Dermis blood vessel endothelial cell (primary cell): ENCODE measurements around the gene CFHR5. TPM values are rescaled to one million over a fixed set of nuclear protein-coding genes. Genes with fewer than 3 reads are reported as not detected.
"Not testable (repeated sequence)": the region's sequence is repeated elsewhere in the genome, so short reads cannot be mapped to it uniquely, and the experiment has no call there.

Experiments
- DNase-seq: peaks from one replicate; pipeline ENCODE4 v3.0.0; 2010
- total RNA-seq: library from RNA; depleted of rRNA; stranded (reverse); fragments of >200 nt; gene quantifications from 2 replicates; pipeline ENCODE4 v1.2.3, GENCODE V29; 2014

The CFHR5 gene
- total RNA-seq: not detected in 2 replicates

GRCh38 chr1:196977278-196977677 is at the start of gene CFHR5:
Gene CFHR5 (plus strand): TSS chr1:196977556. CDS start chr1:196977665, 109 bp downstream.
- DNase-seq: no peak

- not testable (repeated sequence) for DNase-seq
Observed at GRCh38 chr1:196932853-196933252, 44.5 kb upstream of the CFHR5 start.

- no peak for DNase-seq
Observed at GRCh38 chr1:196933531-196934189, 43.7 kb upstream of the CFHR5 start.

- not testable (repeated sequence) for DNase-seq
Observed at GRCh38 chr1:196941474-196941873, 35.9 kb upstream of the CFHR5 start.

GRCh38 chr1:196943568-196943967 is 33.8 kb upstream of the CFHR5 start, which contains the start of gene CFHR2:
Gene CFHR2 (plus strand): TSS chr1:196943738. CDS start chr1:196943881, 143 bp downstream.
- DNase-seq: not testable (repeated sequence)

GRCh38 chr1:196951711-196952394 is 25.5 kb upstream of the CFHR5 start:
- DNase-seq: no peak

GRCh38 chr1:196954778-196955177 is 22.6 kb upstream of the CFHR5 start:
- no peak for DNase-seq

- DNase-seq: no peak
Observed at GRCh38 chr1:196955926-196956325, 21.4 kb upstream of the CFHR5 start.

GRCh38 chr1:196960854-196961253 is 16.5 kb upstream of the CFHR5 start:
- no peak for DNase-seq

GRCh38 chr1:196970182-196970581 is 7.2 kb upstream of the CFHR5 start:
- DNase-seq: no peak

- DNase-seq: no peak
Observed at GRCh38 chr1:196976278-196976677, 1.1 kb upstream of the CFHR5 start.

GRCh38 chr1:196980859-196981258 is 3.5 kb downstream of the CFHR5 start:
- no peak for DNase-seq

- not testable (repeated sequence) for DNase-seq
Observed at GRCh38 chr1:196982247-196982646, 4.9 kb downstream of the CFHR5 start.

- DNase-seq: not testable (repeated sequence)
Observed at GRCh38 chr1:196991919-196992651, 14.7 kb downstream of the CFHR5 start.

- DNase-seq: no peak
Observed at GRCh38 chr1:196993916-196994315, 16.6 kb downstream of the CFHR5 start.

- no peak for DNase-seq
Observed at GRCh38 chr1:196997423-196997822, 20.1 kb downstream of the CFHR5 start.

GRCh38 chr1:197001828-197002227 is 24.5 kb downstream of the CFHR5 start:
- no peak for DNase-seq

GRCh38 chr1:197003132-197003531 is 25.8 kb downstream of the CFHR5 start:
- DNase-seq: no peak

GRCh38 chr1:197008861-197009260 is 31.5 kb downstream of the CFHR5 start:
- no peak for DNase-seq

GRCh38 chr1:197011614-197012013 is 34.3 kb downstream of the CFHR5 start:
- DNase-seq: no peak

GRCh38 chr1:197013234-197013633 is 35.9 kb downstream of the CFHR5 start:
- no peak for DNase-seq

- DNase-seq: no peak
Observed at GRCh38 chr1:197016751-197017150, 39.4 kb downstream of the CFHR5 start.

- DNase-seq: peak; percentile 68
Observed at GRCh38 chr1:197017558-197018146, 40.3 kb downstream of the CFHR5 start.
